ENCODE data around the gene WDFY4.

WDFY4 gene

DNA sequence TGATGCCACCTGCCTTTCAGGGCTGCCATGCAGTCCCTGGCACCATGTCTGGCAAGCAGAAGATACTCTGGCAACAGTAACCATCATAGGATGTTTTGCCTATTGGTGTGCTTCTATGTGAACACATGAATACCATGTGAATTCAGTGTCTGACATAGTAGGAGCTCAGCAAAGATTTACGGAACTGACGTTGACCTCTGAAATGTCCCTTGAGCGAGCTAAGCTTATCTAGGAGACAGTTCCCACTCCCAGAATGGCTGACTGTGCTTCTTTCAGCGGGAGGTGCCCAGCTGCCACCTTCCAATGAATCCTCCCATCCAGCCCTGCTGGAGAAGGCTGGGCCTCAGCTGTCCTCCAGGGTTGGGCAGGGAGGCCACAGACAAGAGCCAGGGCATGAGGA lies 326.2 kb downstream of the WDFY4 start:
- no peak overlapping the region for H3K4me2 ChIP-seq (ENCODE audit: low read depth, low read length, poor library complexity, severe bottlenecking)

DNA sequence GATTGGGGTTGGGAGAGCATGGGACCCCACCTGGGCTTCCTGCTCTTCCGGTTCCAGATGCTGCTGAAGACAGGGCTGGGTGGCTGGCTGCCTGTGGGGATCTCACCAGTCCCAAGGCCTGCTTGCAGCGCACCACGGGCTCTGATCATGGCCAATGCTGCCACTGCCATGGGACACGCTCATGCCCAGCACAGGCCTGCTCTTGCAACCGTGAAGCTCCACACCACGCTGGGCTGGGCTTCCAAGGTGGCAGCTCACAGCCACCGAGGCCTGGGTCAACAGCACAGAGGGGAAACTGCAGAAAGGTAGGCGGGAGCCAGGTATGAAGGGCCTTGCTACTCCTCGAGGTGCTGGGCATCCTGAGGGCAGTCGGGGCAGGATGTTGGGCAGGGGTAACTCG lies 327.1 kb downstream of the WDFY4 start:
- no peak overlapping the region for H3K4me2 ChIP-seq (ENCODE audit: low read depth, low read length, poor library complexity, severe bottlenecking)
- H3K27ac ChIP-seq (ENCODE audit: low read depth, low read length): no peak overlapping the region
- no peaks in the 10 kb centered on the region for H3F3A ChIP-seq (ENCODE audit: insufficient read depth)
- H3K9me3 ChIP-seq (ENCODE audit: insufficient read depth, low read length): no peaks in the 10 kb centered on the region
- no peaks in the 10 kb centered on the region for H3K27me3 ChIP-seq (ENCODE audit: low read length)
- H4K20me1 ChIP-seq (ENCODE audit: low read depth, low read length): no peaks in the 10 kb centered on the region
- H3K9ac ChIP-seq (ENCODE audit: low read length): no peak overlapping the region
- H3K9me2 ChIP-seq (replicated peaks; ENCODE audit: insufficient read depth, low read length): no peaks in the 10 kb centered on the region
- no peak for TF ChIP-seq EZH2phosphoT487 (conservative IDR thresholded peaks at IDR 0.05; ENCODE audit: low read length)
- TF ChIP-seq, protein P1, sequence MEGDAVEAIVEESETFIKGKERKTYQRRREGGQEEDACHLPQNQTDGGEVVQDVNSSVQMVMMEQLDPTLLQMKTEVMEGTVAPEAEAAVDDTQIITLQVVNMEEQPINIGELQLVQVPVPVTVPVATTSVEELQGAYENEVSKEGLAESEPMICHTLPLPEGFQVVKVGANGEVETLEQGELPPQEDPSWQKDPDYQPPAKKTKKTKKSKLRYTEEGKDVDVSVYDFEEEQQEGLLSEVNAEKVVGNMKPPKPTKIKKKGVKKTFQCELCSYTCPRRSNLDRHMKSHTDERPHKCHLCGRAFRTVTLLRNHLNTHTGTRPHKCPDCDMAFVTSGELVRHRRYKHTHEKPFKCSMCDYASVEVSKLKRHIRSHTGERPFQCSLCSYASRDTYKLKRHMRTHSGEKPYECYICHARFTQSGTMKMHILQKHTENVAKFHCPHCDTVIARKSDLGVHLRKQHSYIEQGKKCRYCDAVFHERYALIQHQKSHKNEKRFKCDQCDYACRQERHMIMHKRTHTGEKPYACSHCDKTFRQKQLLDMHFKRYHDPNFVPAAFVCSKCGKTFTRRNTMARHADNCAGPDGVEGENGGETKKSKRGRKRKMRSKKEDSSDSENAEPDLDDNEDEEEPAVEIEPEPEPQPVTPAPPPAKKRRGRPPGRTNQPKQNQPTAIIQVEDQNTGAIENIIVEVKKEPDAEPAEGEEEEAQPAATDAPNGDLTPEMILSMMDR (IDR thresholded peaks at IDR 0.05; ENCODE audit: insufficient read depth, low read length, poor library complexity, severe bottlenecking): no peak
- H2AFZ ChIP-seq (ENCODE audit: low read depth, low read length, severe bottlenecking): no peak overlapping the region
- no peak overlapping the region for H3K4me3 ChIP-seq (ENCODE audit: insufficient read depth, low read length, poor library complexity, severe bottlenecking)
- H3K79me2 ChIP-seq (ENCODE audit: insufficient read depth, low read length): no peaks in the 10 kb centered on the region
- H3K36me3 ChIP-seq (ENCODE audit: low read length): no peaks in the 10 kb centered on the region

More for the DNA sequence above, 326.2 kb downstream of the WDFY4 start:
- Histone ChIP-seq H3F3A (ENCODE audit: insufficient read depth) (no peaks in the 10 kb centered on the region), H2AFZ (ENCODE audit: low read depth, low read length, severe bottlenecking) (no peak overlapping the region), H3K4me3 (ENCODE audit: insufficient read depth, low read length, poor library complexity, severe bottlenecking) (no peak overlapping the region), H4K20me1 (ENCODE audit: low read depth, low read length) (no peaks in the 10 kb centered on the region), H3K27ac (ENCODE audit: low read depth, low read length) (no peak overlapping the region), H3K9ac (ENCODE audit: low read length) (no peak overlapping the region), H3K36me3 (ENCODE audit: low read length) (no peaks in the 10 kb centered on the region), H3K9me2 (replicated peaks; ENCODE audit: insufficient read depth, low read length) (no peaks in the 10 kb centered on the region), H3K9me3 (ENCODE audit: insufficient read depth, low read length) (no peaks in the 10 kb centered on the region), H3K79me2 (ENCODE audit: insufficient read depth, low read length) (no peaks in the 10 kb centered on the region), H3K27me3 (ENCODE audit: low read length) (no peaks in the 10 kb centered on the region)
- no peak for TF ChIP-seq EZH2phosphoT487 (conservative IDR thresholded peaks at IDR 0.05; ENCODE audit: low read length)
- TF ChIP-seq, protein P1 (IDR thresholded peaks at IDR 0.05; ENCODE audit: insufficient read depth, low read length, poor library complexity, severe bottlenecking): no peak

DNA sequence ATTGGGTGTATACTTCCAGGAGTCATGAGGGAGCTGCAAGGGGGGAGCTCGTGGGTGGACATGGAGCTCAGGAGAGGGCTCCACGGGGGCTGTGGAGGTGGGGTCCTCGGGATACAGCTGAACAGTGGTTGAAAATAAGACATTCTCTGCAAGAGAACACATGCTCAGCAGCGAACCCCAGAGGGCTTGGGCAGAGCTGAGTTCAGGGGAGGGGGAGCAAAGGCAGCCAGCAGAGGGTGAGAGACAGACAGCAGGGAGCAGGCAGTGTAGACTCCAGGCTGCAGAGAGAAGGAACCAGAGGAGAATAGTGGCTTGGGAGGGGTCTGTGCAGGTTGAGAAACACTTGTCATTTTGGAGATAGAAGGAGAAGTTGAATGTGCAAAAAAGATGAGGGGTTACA lies 327.9 kb downstream of the WDFY4 start:
- Histone ChIP-seq H2AFZ (ENCODE audit: low read depth, low read length, severe bottlenecking) (no peak overlapping the region), H3F3A (ENCODE audit: insufficient read depth) (no peaks in the 10 kb centered on the region), H3K79me2 (ENCODE audit: insufficient read depth, low read length) (no peaks in the 10 kb centered on the region), H3K27me3 (ENCODE audit: low read length) (no peaks in the 10 kb centered on the region), H3K9ac (ENCODE audit: low read length) (no peak overlapping the region), H3K9me2 (replicated peaks; ENCODE audit: insufficient read depth, low read length) (no peaks in the 10 kb centered on the region), H3K4me3 (ENCODE audit: insufficient read depth, low read length, poor library complexity, severe bottlenecking) (no peak overlapping the region), H4K20me1 (ENCODE audit: low read depth, low read length) (no peaks in the 10 kb centered on the region), H3K36me3 (ENCODE audit: low read length) (no peaks in the 10 kb centered on the region), H3K4me2 (ENCODE audit: low read depth, low read length, poor library complexity, severe bottlenecking) (no peak overlapping the region), H3K9me3 (ENCODE audit: insufficient read depth, low read length) (no peaks in the 10 kb centered on the region), H3K27ac (ENCODE audit: low read depth, low read length) (no peak overlapping the region)
- TF ChIP-seq EZH2phosphoT487 (conservative IDR thresholded peaks at IDR 0.05; ENCODE audit: low read length): no peak
- TF ChIP-seq, protein P1 (IDR thresholded peaks at IDR 0.05; ENCODE audit: insufficient read depth, low read length, poor library complexity, severe bottlenecking): no peak
